K562 (cell line): ENCODE results near the gene IDH3G. TPM values are rescaled to one million over a fixed set of nuclear protein-coding genes. Genes with fewer than 3 reads are reported as not detected.

Experiments used
- CHD2 ChIP-seq: IDR thresholded peaks from 2 replicates; pipeline ENCODE4 v1.6.1; 2011; ENCODE audit warnings: low read depth, low read length
- ESRRA ChIP-seq: fragments of 450-650 bp; IDR thresholded peaks from 2 replicates; pipeline ENCODE4 v1.6.1; 2014; ENCODE audit warnings: low read depth, mild to moderate bottlenecking, moderate library complexity, borderline replicate concordance
- GABPB1 ChIP-seq: sonication (generic); formaldehyde crosslinking; IDR thresholded peaks from 2 replicates; pipeline ENCODE4 v1.8.0; 2022; ENCODE audit warnings: mild to moderate bottlenecking, missing genetic modification reagents
- HDAC3 ChIP-seq: fragments of 450-650 bp; IDR thresholded peaks from 2 replicates; pipeline ENCODE4 v1.6.1; 2018; ENCODE audit warnings: borderline replicate concordance, mild to moderate bottlenecking, moderate library complexity; ENCODE audit not compliant: partially characterized antibody
- IFI16 ChIP-seq: fragments of 250-450 bp; sonication (Bioruptor Pico); IDR thresholded peaks from 2 replicates; pipeline ENCODE4 v2.1.2; 2022; ENCODE audit warnings: mild to moderate bottlenecking, inconsistent platforms
- MECOM ChIP-seq: fragments of 250-450 bp; sonication (Bioruptor Pico); IDR thresholded peaks from 2 replicates; pipeline ENCODE4 v1.8.0; 2022; ENCODE audit warnings: inconsistent platforms
- PKNOX1 ChIP-seq: fragments of 450-650 bp; IDR thresholded peaks from 2 replicates; pipeline ENCODE4 v1.6.1; 2016
- SMAD1 ChIP-seq: fragments of 150-350 bp; IDR thresholded peaks from 2 replicates; pipeline ENCODE4 v1.6.1; 2014; ENCODE audit warnings: low read length, low read depth; ENCODE audit not compliant: partially characterized antibody
- TAF1 ChIP-seq: IDR thresholded peaks from 2 replicates; pipeline ENCODE4 v1.6.1; 2011; ENCODE audit warnings: mild to moderate bottlenecking, low read length, moderate library complexity; ENCODE audit not compliant: insufficient read depth, control insufficient read depth, severe bottlenecking; ENCODE audit errors: extremely low read depth
- TAF15 ChIP-seq: fragments of 200-400 bp; formaldehyde crosslinking; IDR thresholded peaks from 2 replicates; pipeline ENCODE4 v1.6.1; 2017; ENCODE audit warnings: mild to moderate bottlenecking, low read depth, low read length, moderate library complexity
- ZEB2 ChIP-seq: fragments of 450-650 bp; IDR thresholded peaks from 2 replicates; pipeline ENCODE4 v1.6.1; 2016
- ZNF77 ChIP-seq: fragments of 250-450 bp; sonication (Bioruptor Pico); IDR thresholded peaks from 2 replicates; pipeline ENCODE4 v1.5.0; 2020
- polyA plus RNA-seq, 8 experiments: library from polyadenylated mRNA; depleted of rRNA in 4 of 8; stranded (reverse) in 5 of 8; unstranded in 3 of 8; fragments of >200 nt; fragmentation: Nextera tagmentation in 2 of 8; fragmentation: Illumina TruSeq in 1 of 8; extraction: Ambion mirVana in 2 of 8; extraction: Trizol in 1 of 8; gene quantifications; 2 replicates each; pipeline versions ENCODE4 v1.2.1 to v1.2.3, GENCODE V29; 2011 to 2014; ENCODE audit warnings: inconsistent platforms in 1 of 8, missing spikeins in 1 of 8
- total RNA-seq, 7 experiments: library from RNA; depleted of rRNA in 6 of 7; stranded (reverse); fragments of >200 nt in 6 of 7; fragmentation: Illumina TruSeq in 2 of 7; extraction: Trizol in 2 of 7; gene quantifications; 2 replicates each; pipeline versions ENCODE4 v1.2.1 to v1.2.3, GENCODE V29; 2011 to 2021; ENCODE audit warnings: low replicate concordance in 1 of 7
- TF ChIP-seq, protein P1 (sequence below): fragments of 250-450 bp; sonication (Bioruptor Pico); IDR thresholded peaks from 2 replicates; pipeline ENCODE4 v1.4.0; 2020; ENCODE audit warnings: mild to moderate bottlenecking, moderate library complexity, borderline replicate concordance
- TF ChIP-seq, protein P2 (sequence below): fragments of 250-450 bp; sonication (Bioruptor Pico); IDR thresholded peaks from 2 replicates; pipeline ENCODE4 v1.5.1; 2021; ENCODE audit warnings: mild to moderate bottlenecking
- TF ChIP-seq, protein P3 (sequence below): fragments of 450-650 bp; formaldehyde crosslinking; IDR thresholded peaks from 2 replicates; pipeline ENCODE4 v1.4.0; 2020; ENCODE audit warnings: mild to moderate bottlenecking, moderate library complexity
- TF ChIP-seq, protein P4 (sequence below): sonication (generic); formaldehyde crosslinking; IDR thresholded peaks from 2 replicates; pipeline ENCODE4 v1.8.0; 2023; ENCODE audit warnings: mild to moderate bottlenecking, missing genetic modification reagents

IDH3G gene
- total and polyA plus RNA-seq, 9 of the 15 experiments (the other 6 are each of a cell fraction or from before 2014, with no cell fraction given), result 24.3 to 72.5 (median 37.9) TPM

GRCh38 chrX:153765138-153766079 is 28.8 kb downstream of the IDH3G start (continued):
- TF ChIP-seq, protein P1, sequence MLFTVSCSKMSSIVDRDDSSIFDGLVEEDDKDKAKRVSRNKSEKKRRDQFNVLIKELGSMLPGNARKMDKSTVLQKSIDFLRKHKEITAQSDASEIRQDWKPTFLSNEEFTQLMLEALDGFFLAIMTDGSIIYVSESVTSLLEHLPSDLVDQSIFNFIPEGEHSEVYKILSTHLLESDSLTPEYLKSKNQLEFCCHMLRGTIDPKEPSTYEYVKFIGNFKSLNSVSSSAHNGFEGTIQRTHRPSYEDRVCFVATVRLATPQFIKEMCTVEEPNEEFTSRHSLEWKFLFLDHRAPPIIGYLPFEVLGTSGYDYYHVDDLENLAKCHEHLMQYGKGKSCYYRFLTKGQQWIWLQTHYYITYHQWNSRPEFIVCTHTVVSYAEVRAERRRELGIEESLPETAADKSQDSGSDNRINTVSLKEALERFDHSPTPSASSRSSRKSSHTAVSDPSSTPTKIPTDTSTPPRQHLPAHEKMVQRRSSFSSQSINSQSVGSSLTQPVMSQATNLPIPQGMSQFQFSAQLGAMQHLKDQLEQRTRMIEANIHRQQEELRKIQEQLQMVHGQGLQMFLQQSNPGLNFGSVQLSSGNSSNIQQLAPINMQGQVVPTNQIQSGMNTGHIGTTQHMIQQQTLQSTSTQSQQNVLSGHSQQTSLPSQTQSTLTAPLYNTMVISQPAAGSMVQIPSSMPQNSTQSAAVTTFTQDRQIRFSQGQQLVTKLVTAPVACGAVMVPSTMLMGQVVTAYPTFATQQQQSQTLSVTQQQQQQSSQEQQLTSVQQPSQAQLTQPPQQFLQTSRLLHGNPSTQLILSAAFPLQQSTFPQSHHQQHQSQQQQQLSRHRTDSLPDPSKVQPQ (CRISPR knock-in tag), result no peak
- TF ChIP-seq ZEB2, result 0 out of 2 replicates have a peak, but pooled peaks have one; percentile 30
- TF ChIP-seq, protein P2, sequence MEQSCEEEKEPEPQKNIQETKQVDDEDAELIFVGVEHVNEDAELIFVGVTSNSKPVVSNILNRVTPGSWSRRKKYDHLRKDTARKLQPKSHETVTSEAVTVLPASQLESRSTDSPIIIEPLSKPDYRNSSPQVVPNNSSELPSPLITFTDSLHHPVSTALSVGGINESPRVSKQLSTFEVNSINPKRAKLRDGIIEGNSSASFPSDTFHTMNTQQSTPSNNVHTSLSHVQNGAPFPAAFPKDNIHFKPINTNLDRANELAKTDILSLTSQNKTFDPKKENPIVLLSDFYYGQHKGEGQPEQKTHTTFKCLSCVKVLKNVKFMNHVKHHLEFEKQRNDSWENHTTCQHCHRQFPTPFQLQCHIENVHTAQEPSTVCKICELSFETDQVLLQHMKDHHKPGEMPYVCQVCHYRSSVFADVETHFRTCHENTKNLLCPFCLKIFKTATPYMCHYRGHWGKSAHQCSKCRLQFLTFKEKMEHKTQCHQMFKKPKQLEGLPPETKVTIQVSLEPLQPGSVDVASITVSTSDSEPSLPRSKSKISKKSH (CRISPR knock-in tag), result no peak
- TF ChIP-seq, protein P3, sequence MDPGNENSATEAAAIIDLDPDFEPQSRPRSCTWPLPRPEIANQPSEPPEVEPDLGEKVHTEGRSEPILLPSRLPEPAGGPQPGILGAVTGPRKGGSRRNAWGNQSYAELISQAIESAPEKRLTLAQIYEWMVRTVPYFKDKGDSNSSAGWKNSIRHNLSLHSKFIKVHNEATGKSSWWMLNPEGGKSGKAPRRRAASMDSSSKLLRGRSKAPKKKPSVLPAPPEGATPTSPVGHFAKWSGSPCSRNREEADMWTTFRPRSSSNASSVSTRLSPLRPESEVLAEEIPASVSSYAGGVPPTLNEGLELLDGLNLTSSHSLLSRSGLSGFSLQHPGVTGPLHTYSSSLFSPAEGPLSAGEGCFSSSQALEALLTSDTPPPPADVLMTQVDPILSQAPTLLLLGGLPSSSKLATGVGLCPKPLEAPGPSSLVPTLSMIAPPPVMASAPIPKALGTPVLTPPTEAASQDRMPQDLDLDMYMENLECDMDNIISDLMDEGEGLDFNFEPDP (CRISPR knock-in tag), result no peak
- no peak for TF ChIP-seq PKNOX1
- no peak for TF ChIP-seq HDAC3
- peak; percentile 70 for TF ChIP-seq MECOM
- TF ChIP-seq IFI16 (CRISPR knock-in tag), result no peak
- TF ChIP-seq, protein P4, sequence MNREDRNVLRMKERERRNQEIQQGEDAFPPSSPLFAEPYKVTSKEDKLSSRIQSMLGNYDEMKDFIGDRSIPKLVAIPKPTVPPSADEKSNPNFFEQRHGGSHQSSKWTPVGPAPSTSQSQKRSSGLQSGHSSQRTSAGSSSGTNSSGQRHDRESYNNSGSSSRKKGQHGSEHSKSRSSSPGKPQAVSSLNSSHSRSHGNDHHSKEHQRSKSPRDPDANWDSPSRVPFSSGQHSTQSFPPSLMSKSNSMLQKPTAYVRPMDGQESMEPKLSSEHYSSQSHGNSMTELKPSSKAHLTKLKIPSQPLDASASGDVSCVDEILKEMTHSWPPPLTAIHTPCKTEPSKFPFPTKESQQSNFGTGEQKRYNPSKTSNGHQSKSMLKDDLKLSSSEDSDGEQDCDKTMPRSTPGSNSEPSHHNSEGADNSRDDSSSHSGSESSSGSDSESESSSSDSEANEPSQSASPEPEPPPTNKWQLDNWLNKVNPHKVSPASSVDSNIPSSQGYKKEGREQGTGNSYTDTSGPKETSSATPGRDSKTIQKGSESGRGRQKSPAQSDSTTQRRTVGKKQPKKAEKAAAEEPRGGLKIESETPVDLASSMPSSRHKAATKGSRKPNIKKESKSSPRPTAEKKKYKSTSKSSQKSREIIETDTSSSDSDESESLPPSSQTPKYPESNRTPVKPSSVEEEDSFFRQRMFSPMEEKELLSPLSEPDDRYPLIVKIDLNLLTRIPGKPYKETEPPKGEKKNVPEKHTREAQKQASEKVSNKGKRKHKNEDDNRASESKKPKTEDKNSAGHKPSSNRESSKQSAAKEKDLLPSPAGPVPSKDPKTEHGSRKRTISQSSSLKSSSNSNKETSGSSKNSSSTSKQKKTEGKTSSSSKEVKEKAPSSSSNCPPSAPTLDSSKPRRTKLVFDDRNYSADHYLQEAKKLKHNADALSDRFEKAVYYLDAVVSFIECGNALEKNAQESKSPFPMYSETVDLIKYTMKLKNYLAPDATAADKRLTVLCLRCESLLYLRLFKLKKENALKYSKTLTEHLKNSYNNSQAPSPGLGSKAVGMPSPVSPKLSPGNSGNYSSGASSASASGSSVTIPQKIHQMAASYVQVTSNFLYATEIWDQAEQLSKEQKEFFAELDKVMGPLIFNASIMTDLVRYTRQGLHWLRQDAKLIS (CRISPR knock-in tag), result no peak
- no peak for TF ChIP-seq TAF15
- no peak for TF ChIP-seq ZNF77 (CRISPR knock-in tag)
- TF ChIP-seq GABPB1 (CRISPR knock-in tag), result peak; percentile 59
- peak; percentile 61 for TF ChIP-seq TAF1
- no peak for TF ChIP-seq SMAD1
- TF ChIP-seq CHD2, result no peak
- TF ChIP-seq ESRRA, result no peak; the same call in 1 of the 2 replicates
